Activated CD4-positive, alpha-beta T cell treated with anti-CD3 and anti-CD28 coated beads for 48 hours (primary cell): ENCODE measurements around the gene NBPF15.
"Not testable (repeated sequence)": the region's sequence is repeated elsewhere in the genome, so short reads cannot be mapped to it uniquely, and the experiment has no call there.

Experiments used
- DNase-seq: peaks from one replicate; pipeline ENCODE4 v3.0.0-alpha.2; 2020

Gene NBPF15, protein sequence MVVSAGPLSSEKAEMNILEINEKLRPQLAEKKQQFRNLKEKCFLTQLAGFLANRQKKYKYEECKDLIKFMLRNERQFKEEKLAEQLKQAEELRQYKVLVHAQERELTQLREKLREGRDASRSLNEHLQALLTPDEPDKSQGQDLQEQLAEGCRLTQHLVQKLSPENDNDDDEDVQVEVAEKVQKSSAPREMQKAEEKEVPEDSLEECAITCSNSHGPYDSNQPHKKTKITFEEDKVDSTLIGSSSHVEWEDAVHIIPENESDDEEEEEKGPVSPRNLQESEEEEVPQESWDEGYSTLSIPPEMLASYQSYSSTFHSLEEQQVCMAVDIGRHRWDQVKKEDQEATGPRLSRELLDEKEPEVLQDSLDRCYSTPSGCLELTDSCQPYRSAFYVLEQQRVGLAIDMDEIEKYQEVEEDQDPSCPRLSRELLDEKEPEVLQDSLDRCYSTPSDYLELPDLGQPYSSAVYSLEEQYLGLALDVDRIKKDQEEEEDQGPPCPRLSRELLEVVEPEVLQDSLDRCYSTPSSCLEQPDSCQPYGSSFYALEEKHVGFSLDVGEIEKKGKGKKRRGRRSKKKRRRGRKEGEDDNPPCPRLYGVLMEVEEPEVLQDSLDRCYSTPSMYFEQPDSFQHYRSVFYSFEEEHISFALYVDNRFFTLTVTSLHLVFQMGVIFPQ

DNA sequence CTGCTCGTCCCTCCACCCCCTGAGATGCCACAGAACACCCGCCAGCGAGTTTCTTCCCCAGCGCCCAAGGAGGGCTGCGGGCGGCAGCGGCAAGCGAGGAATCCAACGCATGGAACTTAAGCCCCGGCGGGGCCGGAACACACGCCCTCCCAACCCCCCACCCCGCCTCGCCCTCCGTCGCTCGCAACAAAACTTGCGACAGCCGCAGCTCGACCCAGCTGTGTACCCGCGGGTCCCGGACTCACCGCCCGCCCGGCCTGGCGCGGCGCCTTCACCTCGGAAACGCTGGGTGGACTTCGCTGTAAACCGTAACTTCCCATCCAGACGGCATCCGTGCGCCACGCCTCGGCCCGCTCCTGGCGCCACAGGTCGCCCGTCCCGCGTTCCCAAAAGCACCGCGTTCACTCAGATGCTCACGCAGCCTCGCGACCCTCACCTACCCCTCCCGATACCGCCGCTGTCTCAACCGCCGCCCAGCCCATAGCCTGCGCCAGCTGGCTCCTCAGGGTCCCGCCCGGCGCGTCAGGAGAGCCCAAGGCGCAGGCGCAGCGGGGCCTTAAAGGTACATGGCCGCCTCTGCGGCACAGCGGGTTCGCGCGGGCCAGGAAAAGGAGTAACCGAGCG lies at the start of gene NBPF15:
Gene NBPF15 (minus strand): TSS at position 534 of the 624 bp plus-strand sequence. CDS start 21,666 bp downstream, outside the sequence.
- DNase-seq = peak; percentile 79

GRCh38 chr1:144496429-144496828 lies 35.0 kb upstream of the NBPF15 start:
- not testable (repeated sequence) for DNase-seq

GRCh38 chr1:144494130-144494529 lies 32.7 kb upstream of the NBPF15 start:
- not testable (repeated sequence) for DNase-seq

DNA sequence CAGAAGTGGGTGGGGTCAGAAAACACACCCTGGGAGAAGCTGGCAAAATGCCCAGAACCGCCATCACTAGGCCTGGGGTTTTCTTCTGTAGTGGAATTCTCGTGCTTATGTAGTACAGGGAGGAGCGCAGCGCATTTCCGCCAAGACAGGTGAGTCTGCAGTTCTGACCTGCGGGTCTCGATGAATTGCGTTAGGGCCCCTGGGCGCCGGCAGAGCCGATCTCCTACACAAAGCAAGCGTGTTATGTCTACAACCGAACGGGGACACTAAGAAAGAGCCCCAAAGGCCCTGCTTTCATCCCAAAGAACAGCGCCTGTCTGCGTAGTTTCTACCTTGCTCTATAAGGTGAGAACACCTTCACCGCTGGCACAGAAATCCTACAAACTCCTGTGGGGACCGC lies 28.9 kb upstream of the NBPF15 start:
- not testable (repeated sequence) for DNase-seq

GRCh38 chr1:144487002-144487401 lies 25.5 kb upstream of the NBPF15 start:
- not testable (repeated sequence) for DNase-seq

DNA sequence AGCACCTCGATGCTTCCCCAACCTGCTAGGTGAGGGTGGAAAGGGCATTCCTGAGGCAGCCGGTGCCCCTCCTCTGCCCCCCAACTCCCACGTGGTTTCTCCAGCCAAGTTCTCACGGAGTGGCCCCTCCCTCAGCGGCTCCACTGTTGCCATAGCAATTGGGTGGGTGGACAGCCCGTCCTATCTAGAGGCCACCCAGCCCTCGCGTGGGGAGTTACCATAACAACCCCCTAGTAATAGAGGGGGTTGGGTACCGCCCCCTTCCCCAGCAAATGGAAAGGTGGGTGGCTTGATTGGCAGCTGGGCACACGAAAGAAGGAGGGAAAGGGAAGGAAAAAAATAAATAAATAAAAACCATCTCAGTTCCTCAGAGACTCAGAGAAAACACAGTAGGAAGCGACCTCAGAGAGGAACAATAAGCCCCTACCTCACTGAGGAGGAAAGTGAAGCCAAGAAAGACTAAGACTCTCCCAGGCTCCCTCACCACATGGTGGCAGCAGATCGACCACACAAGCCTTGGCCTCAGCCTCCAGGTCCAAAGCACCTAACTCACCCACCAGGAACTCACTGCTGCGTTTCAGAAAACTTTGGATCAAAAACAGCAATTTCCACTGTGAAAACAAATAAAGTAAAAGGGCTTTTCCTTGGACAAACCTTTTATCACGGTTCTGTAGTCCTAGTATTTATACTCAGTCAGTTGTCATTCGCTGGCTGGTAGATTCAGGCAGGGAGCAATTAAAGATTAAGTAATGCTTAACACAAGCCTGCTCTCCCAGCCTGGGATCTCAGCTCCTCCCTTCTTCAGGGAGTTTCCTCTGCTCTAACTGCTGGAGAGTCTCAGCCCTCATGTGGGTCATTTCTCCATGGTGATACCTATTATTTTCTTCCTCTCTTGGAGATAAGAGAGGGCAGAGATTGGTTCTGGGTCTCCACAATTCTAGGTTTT lies 23.9 kb upstream of the NBPF15 start:
- not testable (repeated sequence) for DNase-seq

GRCh38 chr1:144473897-144474296 lies 12.4 kb upstream of the NBPF15 start:
- DNase-seq = not testable (repeated sequence)

DNA sequence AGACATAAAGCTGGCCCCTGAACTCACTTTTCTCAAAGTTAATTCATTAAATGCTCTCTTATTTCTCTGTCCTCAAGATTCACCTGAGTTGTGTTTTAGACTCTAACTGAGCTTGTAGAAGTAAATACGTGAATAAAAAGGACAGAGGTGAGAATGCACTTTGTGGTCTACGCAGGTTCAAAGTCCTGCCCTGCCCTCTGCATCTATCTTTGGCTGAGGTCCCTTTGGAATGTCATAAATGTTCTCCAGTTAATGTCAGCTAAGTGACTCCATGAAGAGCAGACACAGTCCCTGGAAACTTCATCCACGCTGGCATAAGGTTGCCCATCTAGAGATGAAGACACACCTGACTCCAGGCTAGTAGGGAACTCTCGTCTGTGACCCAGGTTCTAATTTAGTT lies 10.0 kb upstream of the NBPF15 start:
- DNase-seq = not testable (repeated sequence)

DNA sequence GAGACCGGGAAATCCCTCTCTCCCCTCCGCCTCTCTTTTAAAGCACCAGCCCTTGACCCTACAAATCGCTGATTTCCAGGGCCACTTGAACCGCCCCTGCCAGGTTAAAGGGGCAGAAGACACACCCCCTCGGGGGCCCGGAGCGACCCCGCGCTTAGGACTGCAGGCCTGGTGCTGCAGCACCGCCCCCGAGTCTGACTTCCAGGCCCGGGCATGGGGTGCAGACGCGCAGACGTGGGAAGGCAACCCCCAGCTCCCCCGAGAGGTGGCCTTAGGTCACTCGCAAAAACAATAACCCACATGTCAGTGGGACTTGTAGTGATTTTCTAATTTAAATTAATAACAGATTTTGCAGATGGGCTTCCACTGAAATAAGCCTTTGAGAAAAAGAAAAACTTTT lies 309 bp upstream of the NBPF15 start:
- DNase-seq = not testable (repeated sequence)

GRCh38 chr1:144460686-144461085 lies 783 bp downstream of the NBPF15 start:
- DNase-seq = peak; percentile 33

GRCh38 chr1:144442402-144442801 lies 19.1 kb downstream of the NBPF15 start:
- DNase-seq = not testable (repeated sequence)

DNA sequence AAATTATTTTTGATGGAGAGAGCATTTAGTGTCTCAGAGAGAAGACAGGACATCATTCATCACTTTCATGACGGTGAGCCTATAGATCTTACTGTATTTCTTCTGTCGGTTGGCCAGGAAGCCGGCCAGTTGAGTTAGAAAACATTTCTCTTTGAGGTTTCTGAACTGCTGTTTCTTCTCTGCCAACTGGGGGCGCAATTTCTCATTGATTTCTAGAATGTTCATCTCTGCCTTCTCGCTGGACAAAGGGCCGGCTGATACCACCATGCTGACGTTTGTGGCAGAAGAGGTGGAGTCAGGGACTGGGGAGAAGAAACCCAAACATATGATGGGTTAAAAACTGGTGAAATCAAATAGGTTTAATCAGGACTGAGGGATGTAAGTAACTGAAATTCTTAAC lies 21.7 kb downstream of the NBPF15 start:
- peak; percentile 7 for DNase-seq

GRCh38 chr1:144418891-144419694 lies 42.4 kb downstream of the NBPF15 start:
- peak; percentile 79 for DNase-seq

DNA sequence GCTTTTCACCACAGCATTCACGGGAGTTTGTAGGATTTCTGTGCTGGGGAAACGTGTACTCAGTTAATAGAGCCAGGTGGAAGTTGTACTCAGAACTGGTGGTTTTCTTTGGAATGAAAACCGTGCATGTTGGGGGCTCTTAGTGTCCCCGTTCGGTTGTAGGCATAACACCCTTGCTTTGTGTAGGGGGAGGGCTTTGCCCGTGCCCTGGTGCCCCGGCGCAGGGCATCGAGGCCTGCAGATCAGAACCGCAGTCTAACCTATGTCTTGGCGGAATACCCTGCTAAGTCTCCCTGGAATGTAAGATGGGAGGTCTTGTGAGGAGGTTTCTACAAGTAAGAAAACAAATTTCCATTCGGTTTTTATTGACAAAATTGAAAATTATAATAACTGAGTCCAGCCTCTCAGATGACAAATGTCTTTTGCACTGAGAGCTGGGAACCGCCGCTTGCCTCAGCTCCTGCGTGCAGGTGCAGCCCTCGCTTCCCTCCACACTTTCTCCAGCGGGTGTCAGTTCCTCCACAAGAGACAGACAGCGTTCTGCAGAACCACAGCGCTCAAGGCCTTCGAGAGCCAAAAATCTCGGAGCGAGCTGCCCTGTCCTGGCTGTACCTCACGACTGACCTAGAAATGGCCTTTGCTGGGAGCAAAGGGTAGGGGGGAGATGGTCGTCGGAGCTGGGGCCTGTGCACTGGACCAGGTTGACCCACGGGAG lies 47.9 kb downstream of the NBPF15 start:
- not testable (repeated sequence) for DNase-seq

GRCh38 chr1:144412491-144413403 lies 48.7 kb downstream of the NBPF15 start:
- DNase-seq = peak; percentile 93

DNA sequence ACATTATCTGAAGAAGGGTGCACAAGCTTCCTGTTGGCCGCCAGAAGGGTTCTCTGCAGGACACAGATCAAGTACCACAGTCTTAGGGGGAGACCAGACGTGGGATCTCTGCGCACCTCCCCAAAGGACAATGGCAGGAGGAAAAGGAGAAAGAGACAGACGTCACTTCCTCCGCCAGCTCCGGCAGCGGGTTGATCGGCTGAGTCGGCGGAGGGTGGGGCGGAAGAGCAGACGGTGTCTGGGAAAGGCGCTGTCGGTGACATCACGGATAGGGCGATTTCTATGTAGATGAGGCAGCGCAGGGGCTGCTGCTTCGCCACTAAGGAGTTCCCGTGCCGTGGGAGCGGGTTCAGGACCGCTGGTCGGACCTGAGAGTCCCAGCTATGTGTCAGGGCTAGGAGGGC lies 49.4 kb downstream of the NBPF15 start:
- peak; percentile 85 for DNase-seq

GRCh38 chr1:144402807-144403206 lies 58.7 kb downstream of the NBPF15 start:
- DNase-seq = not testable (repeated sequence)

GRCh38 chr1:144371651-144372050 lies 89.8 kb downstream of the NBPF15 start:
- not testable (repeated sequence) for DNase-seq
